Liver (tissue), 9 donors: ENCODE measurements around the gene SORBS2. TPM values are rescaled to one million over a fixed set of nuclear protein-coding genes. Genes with fewer than 3 reads are reported as not detected.

ENCODE experiments used
- DNase-seq: peaks from one replicate; pipeline ENCODE4 v3.0.0-alpha.2; 2017; ENCODE audit warnings: low spot score
- H3K27ac ChIP-seq, 2 donors: one replicate each; pipeline ENCODE4 v1.7.0; 2013; ENCODE audit warnings: inconsistent platforms in 2 of 2, low read length in 2 of 2, control low read depth in 1 of 2, low read depth in 1 of 2, mild to moderate bottlenecking in 1 of 2
- H3K27me3 ChIP-seq, 4 donors: one replicate each; pipeline versions ENCODE4 v1.6.1 to v1.7.0; 2013; ENCODE audit warnings: low read length in 3 of 4, inconsistent platforms in 1 of 4, mild to moderate bottlenecking in 1 of 4, moderate library complexity in 1 of 4; ENCODE audit not compliant: control insufficient read depth in 4 of 4, insufficient read depth in 4 of 4
- H3K36me3 ChIP-seq, 4 donors: one replicate each; pipeline versions ENCODE4 v1.6.1 to v1.7.0; 2013; ENCODE audit warnings: low read length in 3 of 4, mild to moderate bottlenecking in 3 of 4, low read depth in 1 of 4, moderate library complexity in 1 of 4; ENCODE audit not compliant: control insufficient read depth in 4 of 4, insufficient read depth in 3 of 4
- H3K4me1 ChIP-seq, 4 donors: one replicate each; pipeline versions ENCODE4 v1.6.1 to v1.7.0; 2013; ENCODE audit warnings: low read length in 3 of 4, mild to moderate bottlenecking in 3 of 4, moderate library complexity in 1 of 4; ENCODE audit not compliant: control insufficient read depth in 4 of 4, insufficient read depth in 4 of 4
- H3K4me3 ChIP-seq, 3 donors: one replicate each; pipeline versions ENCODE4 v1.6.1 to v1.7.0; 2013; ENCODE audit warnings: low read length in 3 of 3, control low read depth in 1 of 3, low read depth in 1 of 3, mild to moderate bottlenecking in 1 of 3
- H3K9ac ChIP-seq, 2 donors: one replicate each; pipeline ENCODE4 v1.7.0; 2013; ENCODE audit warnings: low read length in 2 of 2, mild to moderate bottlenecking in 2 of 2, moderate library complexity in 2 of 2, control low read depth in 1 of 2, low read depth in 1 of 2
- H3K9me3 ChIP-seq, 4 donors: one replicate each; pipeline versions ENCODE4 v1.6.1 to v1.7.0; 2013; ENCODE audit warnings: low read length in 3 of 4; ENCODE audit not compliant: control insufficient read depth in 4 of 4
- ATF3 ChIP-seq: IDR thresholded peaks from 2 replicates; pipeline ENCODE4 v1.6.1; 2016; ENCODE audit warnings: antibody characterized with exemption
- EGR1 ChIP-seq, 2 donors: IDR thresholded peaks; 2 replicates each; pipeline ENCODE4 v1.6.1; 2016 to 2018; ENCODE audit warnings: antibody characterized with exemption in 2 of 2, low read depth in 2 of 2
- FOXA2 ChIP-seq: IDR thresholded peaks from 2 replicates; pipeline ENCODE4 v1.6.1; 2016; ENCODE audit warnings: antibody characterized with exemption
- JUND ChIP-seq, 2 donors: IDR thresholded peaks; 2 replicates each; pipeline ENCODE4 v1.6.1; 2016; ENCODE audit warnings: antibody characterized with exemption in 2 of 2
- MAX ChIP-seq: IDR thresholded peaks from 2 replicates; pipeline ENCODE4 v1.6.1; 2016; ENCODE audit warnings: antibody characterized with exemption
- NR2F2 ChIP-seq: IDR thresholded peaks from 2 replicates; pipeline ENCODE4 v1.6.1; 2016; ENCODE audit warnings: antibody characterized with exemption
- RAD21 ChIP-seq, 2 donors: IDR thresholded peaks; 2 replicates each; pipeline ENCODE4 v1.6.1; 2016; ENCODE audit warnings: antibody characterized with exemption in 2 of 2, mild to moderate bottlenecking in 2 of 2
- REST ChIP-seq: IDR thresholded peaks from 2 replicates; pipeline ENCODE4 v1.6.1; 2016; ENCODE audit warnings: antibody characterized with exemption, mild to moderate bottlenecking
- SP1 ChIP-seq: IDR thresholded peaks from 2 replicates; pipeline ENCODE4 v1.6.1; 2018; ENCODE audit warnings: antibody characterized with exemption, mild to moderate bottlenecking
- TAF1 ChIP-seq: conservative IDR thresholded peaks from 2 replicates; pipeline ENCODE4 v1.6.1; 2016; ENCODE audit warnings: antibody characterized with exemption, mild to moderate bottlenecking
- YY1 ChIP-seq: IDR thresholded peaks from 2 replicates; pipeline ENCODE4 v1.6.1; 2016; ENCODE audit warnings: antibody characterized with exemption, mild to moderate bottlenecking
- ZBTB33 ChIP-seq: IDR thresholded peaks from 2 replicates; pipeline ENCODE4 v1.6.1; 2016; ENCODE audit warnings: antibody characterized with exemption
- WGBS: extraction: QIAGEN DNeasy Blood & Tissue Kit; methylation state at CpG from one replicate; pipeline ENCODE4 v1.1.7; 2013; 5-methylcytosine and 5-hydroxymethylcytosine counted together
- polyA plus RNA-seq, 2 donors: library from polyadenylated mRNA; stranded (reverse) in 1 of 2; unstranded in 1 of 2; fragments of 200-250 nt in 1 of 2; fragments of >200 nt in 1 of 2; fragmentation: Nextera tagmentation in 1 of 2; extraction: Ambion mirVana in 1 of 2; gene quantifications; one replicate each; pipeline versions ENCODE4 v1.2.1 to v1.2.3, GENCODE V29; 2013 to 2015
- total RNA-seq, 2 donors: library from RNA; depleted of rRNA; stranded (reverse); fragments of >200 nt; gene quantifications; one replicate each; pipeline ENCODE4 v1.2.3, GENCODE V29; 2014
- donor health status: healthy.
- donor health status: healthy.
- donor health status: healthy.
- donor health status: healthy.
- donor health status: healthy.

The SORBS2 gene
- total and polyA plus RNA-seq, 4 donors = 23.3 to 136 (median 59.6) TPM

- no peak for TF ChIP-seq SP1
- no peak for TF ChIP-seq NR2F2
- TF ChIP-seq EGR1 (IDR thresholded peaks at IDR 0.05; ENCODE audit: low read depth in 2 of 2) = no peak
Measured at GRCh38 chr4:185755451-185755850, 56.5 kb downstream of the SORBS2 start (continued).

- Histone ChIP-seq H3K9ac (no peak overlapping the region), H3K27me3 (no peaks in the 10 kb centered on the region), H3K9me3 (no peaks in the 10 kb centered on the region), H3K27ac (no peak overlapping the region), H3K4me1 (peaks cover 0 to 7% (median 0%) of the 10 kb centered on the region in 4 donors), H3K36me3 (peaks cover 0 to 7% (median 0%) of the 10 kb centered on the region in 4 donors), H3K4me3 (no peak overlapping the region)
- WGBS = 64% methylated on average over 3 of the region's 3 CpGs
- DNase-seq = no peak
- TF ChIP-seq JUND (IDR thresholded peaks at IDR 0.05) (no peak), ATF3 (no peak), FOXA2 (no peak), ZBTB33 (no peak), REST (no peak), NR2F2 (no peak), MAX (no peak), YY1 (no peak), RAD21 (IDR thresholded peaks at IDR 0.05) (no peak), TAF1 (no peak)
Measured at GRCh38 chr4:185754961-185755360, 57.0 kb downstream of the SORBS2 start.

- Histone ChIP-seq H3K4me3 (no peak overlapping the region), H3K36me3 (peaks cover 0 to 3% (median under 1%) of the 10 kb centered on the region in 4 donors), H3K9ac (no peak overlapping the region), H3K27ac (no peak overlapping the region), H3K27me3 (no peaks in the 10 kb centered on the region), H3K9me3 (no peaks in the 10 kb centered on the region), H3K4me1 (peaks cover 0 to 7% (median 0%) of the 10 kb centered on the region in 4 donors)
- no peak for TF ChIP-seq JUND (IDR thresholded peaks at IDR 0.05)
- no peak for DNase-seq
- 88% methylated on average over 5 of the region's 5 CpGs for WGBS
Measured at GRCh38 chr4:185752872-185753271, 59.1 kb downstream of the SORBS2 start.
